Measurements from ENCODE around the gene PRIMA1. TPM values are rescaled to one million over a fixed set of nuclear protein-coding genes. Genes with fewer than 3 reads are reported as not detected.

Gene PRIMA1
- total RNA-seq, 1 experiment from 2014 or later = 1.0 TPM

- no peaks in the 10 kb centered on the region for H3K36me3 Mint-ChIP-seq (ENCODE audit: insufficient read depth, unreplicated experiment)
- intact Hi-C loops (cut with micrococcal nuclease; ENCODE audit: unreplicated experiment) = no loop called here
- no peak for DNase-seq
- POLR2A ChIA-PET = no interaction called here
- Histone ChIP-seq H3K27me3 (replicated peaks; ENCODE audit: control insufficient read depth, insufficient read depth, low read length) (no peaks in the 10 kb centered on the region), H3K4me3 (ENCODE audit: low read depth, low read length) (no peak overlapping the region), H3K4me1 (no peaks in the 10 kb centered on the region), H3K9me3 (no peaks in the 10 kb centered on the region), H3K36me3 (ENCODE audit: control insufficient read depth, insufficient read depth, low read length) (no peaks in the 10 kb centered on the region)
- CTCF ChIA-PET = interaction anchor here (0.7 kb wide), 1 partner anchor 96 kb away, joined by 3 read pairs; no protein-coding TSS in a partner anchor
- H3K9me3 Mint-ChIP-seq (ENCODE audit: unreplicated experiment) = no peaks in the 10 kb centered on the region
- no TSS peak for BruUV-seq (replicated peaks)
- H3K4me1 Mint-ChIP-seq (ENCODE audit: low read depth, unreplicated experiment) = no peaks in the 10 kb centered on the region
- no peak for TF ChIP-seq CTCF (IDR thresholded peaks at IDR 0.05; ENCODE audit: insufficient read depth in 1 of 2, low read depth in 1 of 2, low read length in 1 of 2, severe bottlenecking in 1 of 2, unreplicated experiment in 1 of 2)
- H3K4me3 Mint-ChIP-seq (ENCODE audit: unreplicated experiment) = no peak overlapping the region
- H3K27me3 Mint-ChIP-seq (ENCODE audit: insufficient read depth, unreplicated experiment) = peaks cover 20% of the 10 kb centered on the region
- H3K27ac Mint-ChIP-seq (ENCODE audit: unreplicated experiment) = no peak overlapping the region
Measured at GRCh38 chr14:93832081-93832480, 43.8 kb upstream of the PRIMA1 start.

- POLR2A ChIA-PET = no interaction called here
- Mint-ChIP-seq H3K27ac (ENCODE audit: unreplicated experiment) (no peak overlapping the region), H3K4me1 (ENCODE audit: low read depth, unreplicated experiment) (no peaks in the 10 kb centered on the region), H3K27me3 (ENCODE audit: insufficient read depth, unreplicated experiment) (peaks cover 22% of the 10 kb centered on the region), H3K36me3 (ENCODE audit: insufficient read depth, unreplicated experiment) (no peaks in the 10 kb centered on the region), H3K4me3 (ENCODE audit: unreplicated experiment) (no peak overlapping the region), H3K9me3 (ENCODE audit: unreplicated experiment) (no peaks in the 10 kb centered on the region)
- H3K27me3 ChIP-seq (replicated peaks; ENCODE audit: control insufficient read depth, insufficient read depth, low read length) = no peaks in the 10 kb centered on the region
- H3K4me1 ChIP-seq = no peaks in the 10 kb centered on the region
- H3K4me3 ChIP-seq (ENCODE audit: low read depth, low read length) = no peak overlapping the region
- no peak for TF ChIP-seq CTCF (IDR thresholded peaks at IDR 0.05; ENCODE audit: insufficient read depth in 1 of 2, low read depth in 1 of 2, low read length in 1 of 2, severe bottlenecking in 1 of 2, unreplicated experiment in 1 of 2)
- DNase-seq = no peak
- CTCF ChIA-PET = no interaction called here
- no peaks in the 10 kb centered on the region for H3K9me3 ChIP-seq
- BruUV-seq (replicated peaks) = no TSS peak
- intact Hi-C loops (cut with micrococcal nuclease; ENCODE audit: unreplicated experiment) = no loop called here
- H3K36me3 ChIP-seq (ENCODE audit: control insufficient read depth, insufficient read depth, low read length) = no peaks in the 10 kb centered on the region
Measured at GRCh38 chr14:93830753-93831461, 42.6 kb upstream of the PRIMA1 start.

- Histone ChIP-seq H3K9me3 (no peaks in the 10 kb centered on the region), H3K4me3 (ENCODE audit: low read depth, low read length) (no peak overlapping the region), H3K36me3 (ENCODE audit: control insufficient read depth, insufficient read depth, low read length) (no peaks in the 10 kb centered on the region), H3K27me3 (replicated peaks; ENCODE audit: control insufficient read depth, insufficient read depth, low read length) (no peaks in the 10 kb centered on the region), H3K4me1 (no peaks in the 10 kb centered on the region)
- Mint-ChIP-seq H3K4me1 (ENCODE audit: low read depth, unreplicated experiment) (no peaks in the 10 kb centered on the region), H3K27me3 (ENCODE audit: insufficient read depth, unreplicated experiment) (peaks cover 22% of the 10 kb centered on the region), H3K36me3 (ENCODE audit: insufficient read depth, unreplicated experiment) (no peaks in the 10 kb centered on the region), H3K4me3 (ENCODE audit: unreplicated experiment) (no peak overlapping the region), H3K27ac (ENCODE audit: unreplicated experiment) (no peak overlapping the region), H3K9me3 (ENCODE audit: unreplicated experiment) (no peaks in the 10 kb centered on the region)
- BruUV-seq (replicated peaks) = no TSS peak
- no peak for TF ChIP-seq CTCF (IDR thresholded peaks at IDR 0.05; ENCODE audit: insufficient read depth in 1 of 2, low read depth in 1 of 2, low read length in 1 of 2, severe bottlenecking in 1 of 2, unreplicated experiment in 1 of 2)
- ChIA-PET POLR2A (no interaction called here), CTCF (no interaction called here)
- intact Hi-C loops (cut with micrococcal nuclease; ENCODE audit: unreplicated experiment) = no loop called here
- no peak for DNase-seq
Measured at GRCh38 chr14:93829839-93830481, 41.7 kb upstream of the PRIMA1 start.
